IMR-90 (cell line): ENCODE measurements around the gene YY1AP1. TPM values are rescaled to one million over a fixed set of nuclear protein-coding genes. Genes with fewer than 3 reads are reported as not detected.

ENCODE experiments used
- ATAC-seq: fragments of 200-7000 bp; cut with Tn5 transposase; 2 replicates; pipeline ENCODE4 v1.9.1; 2020; ENCODE audit warnings: low read depth, mild to moderate bottlenecking, moderate library complexity
- BruUV-seq: library from RNA; stranded (reverse); fragments of 400-500 nt; replicated peaks from 2 replicates; lab custom pipeline; 2021; lab: Mats Ljungman, UMichigan
- CTCF ChIA-PET: fragments of 300-600 bp; formaldehyde crosslinking; extraction: SDS; loops from one replicate; lab custom pipeline; 2021; ENCODE audit warnings: antibody characterized with exemption; lab: Yijun Ruan, JAX
- POLR2A ChIA-PET: fragments of 300-600 bp; sonication (Branson Sonifier 250); formaldehyde crosslinking; loops from one replicate; lab custom pipeline; 2022; ENCODE audit warnings: antibody characterized with exemption; ENCODE audit not compliant: unreplicated experiment; lab: Charles Lee
- DNase-seq: peaks from one replicate; pipeline ENCODE4 v3.0.0; 2013
- H2AFZ ChIP-seq: replicated peaks from 2 replicates; pipeline ENCODE3; 2013; ENCODE audit warnings: low read length, mild to moderate bottlenecking; ENCODE audit not compliant: poor library complexity
- H2AK5ac ChIP-seq: 2 replicates; pipeline ENCODE4 v1.6.1; 2013; ENCODE audit warnings: low read depth, low read length, inconsistent platforms
- H2AK9ac ChIP-seq: replicated peaks from 2 replicates; pipeline ENCODE3; 2013; ENCODE audit warnings: mild to moderate bottlenecking, low read depth, low read length, moderate library complexity; ENCODE audit not compliant: poor library complexity
- H2BK120ac ChIP-seq: 2 replicates; pipeline ENCODE4 v1.6.1; 2013; ENCODE audit warnings: low read depth, low read length, inconsistent platforms
- H2BK15ac ChIP-seq: 3 replicates; pipeline ENCODE4 v1.6.1; 2013; ENCODE audit warnings: low read depth, low read length, inconsistent platforms
- H2BK20ac ChIP-seq: 2 replicates; pipeline ENCODE4 v1.6.1; 2013; ENCODE audit warnings: low read depth, mild to moderate bottlenecking, inconsistent platforms, low read length, moderate library complexity
- H2BK5ac ChIP-seq: 2 replicates; pipeline ENCODE4 v1.6.1; 2013; ENCODE audit warnings: mild to moderate bottlenecking, low read depth, low read length, inconsistent platforms; ENCODE audit not compliant: poor library complexity, severe bottlenecking
- H3K14ac ChIP-seq: replicated peaks from 2 replicates; pipeline ENCODE4 v1.6.1; 2013; ENCODE audit warnings: low read depth, low read length, inconsistent platforms
- H3K18ac ChIP-seq: 2 replicates; pipeline ENCODE4 v1.6.1; 2013; ENCODE audit warnings: low read depth, low read length, control low read depth
- H3K23ac ChIP-seq: 2 replicates; pipeline ENCODE4 v1.6.1; 2013; ENCODE audit warnings: low read depth, low read length, inconsistent platforms
- H3K27ac ChIP-seq: 2 replicates; pipeline ENCODE4 v1.5.1; 2013; ENCODE audit warnings: mild to moderate bottlenecking, control low read depth, low read length; ENCODE audit not compliant: insufficient read depth
- H3K27me3 ChIP-seq: 2 replicates; pipeline ENCODE4 v1.6.1; 2013; ENCODE audit warnings: low read length; ENCODE audit not compliant: control insufficient read depth, insufficient read depth
- H3K36me3 ChIP-seq: 2 replicates; pipeline ENCODE4 v1.6.1; 2013; ENCODE audit warnings: low read length, mixed read lengths; ENCODE audit not compliant: control insufficient read depth, insufficient read depth
- H3K4ac ChIP-seq: 2 replicates; pipeline ENCODE4 v1.6.1; 2013; ENCODE audit warnings: low read depth, low read length, inconsistent platforms
- H3K4me1 ChIP-seq: 2 replicates; pipeline ENCODE4 v1.6.1; 2013; ENCODE audit warnings: low read length, mixed read lengths; ENCODE audit not compliant: control insufficient read depth, insufficient read depth
- H3K4me2 ChIP-seq: 2 replicates; pipeline ENCODE4 v1.6.1; 2013; ENCODE audit warnings: low read depth, mild to moderate bottlenecking, control low read depth, low read length, moderate library complexity
- H3K4me3 ChIP-seq: 2 replicates; pipeline ENCODE4 v1.5.1; 2013; ENCODE audit warnings: low read depth, mild to moderate bottlenecking, control low read depth, low read length, moderate library complexity; ENCODE audit not compliant: insufficient read depth
- H3K56ac ChIP-seq: 2 replicates; pipeline ENCODE4 v1.6.1; 2013; ENCODE audit warnings: low read length, inconsistent platforms; ENCODE audit not compliant: insufficient read depth; ENCODE audit errors: extremely low read depth
- H3K79me1 ChIP-seq, 2 experiments: 2 replicates each; pipeline ENCODE4 v1.6.1; 2013; ENCODE audit warnings: low read length in 2 of 2, inconsistent platforms in 1 of 2, low read depth in 1 of 2
- H3K9ac ChIP-seq: 2 replicates; pipeline ENCODE4 v1.6.1; 2013; ENCODE audit warnings: low read depth, low read length, control low read depth
- H3K9me1 ChIP-seq: 2 replicates; pipeline ENCODE4 v1.6.1; 2013; ENCODE audit warnings: low read length, inconsistent platforms; ENCODE audit not compliant: insufficient read depth
- H3K9me3 ChIP-seq: 2 replicates; pipeline ENCODE4 v1.6.1; 2013; ENCODE audit warnings: low read length; ENCODE audit not compliant: control insufficient read depth, insufficient read depth
- H4K20me1 ChIP-seq: 2 replicates; pipeline ENCODE4 v1.6.1; 2013; ENCODE audit warnings: low read length, inconsistent platforms; ENCODE audit not compliant: insufficient read depth
- H4K5ac ChIP-seq: 2 replicates; pipeline ENCODE4 v1.6.1; 2013; ENCODE audit warnings: mild to moderate bottlenecking, low read depth, low read length, control low read depth
- H4K8ac ChIP-seq, 2 experiments: 2 replicates each; pipeline ENCODE4 v1.6.1; 2013; ENCODE audit warnings: low read depth in 2 of 2, low read length in 2 of 2, control low read depth in 1 of 2, inconsistent platforms in 1 of 2
- H4K91ac ChIP-seq: 2 replicates; pipeline ENCODE4 v1.6.1; 2013; ENCODE audit warnings: low read depth, low read length, inconsistent platforms; ENCODE audit not compliant: insufficient read depth
- BHLHE40 ChIP-seq: fragments of 150-350 bp; IDR thresholded peaks from 2 replicates; pipeline ENCODE4 v1.6.1; 2016; ENCODE audit warnings: mild to moderate bottlenecking, low read depth, low read length
- CEBPB ChIP-seq: IDR thresholded peaks from 2 replicates; pipeline ENCODE4 v1.6.1; 2012; ENCODE audit warnings: low read depth, low read length, improper control_type of control experiment
- CHD1 ChIP-seq: IDR thresholded peaks from 2 replicates; pipeline ENCODE4 v1.6.1; 2012; ENCODE audit warnings: low read depth, low read length, improper control_type of control experiment
- CTCF ChIP-seq: conservative IDR thresholded peaks from 2 replicates; pipeline ENCODE4 v1.5.1; 2012; ENCODE audit warnings: mild to moderate bottlenecking, low read depth, low read length, improper control_type of control experiment
- ELK1 ChIP-seq: fragments of 150-350 bp; IDR thresholded peaks from 2 replicates; pipeline ENCODE4 v1.6.1; 2016; ENCODE audit warnings: low read depth, mild to moderate bottlenecking, low read length, moderate library complexity, borderline replicate concordance
- FOS ChIP-seq: fragments of 150-350 bp; IDR thresholded peaks from 2 replicates; pipeline ENCODE4 v1.6.1; 2016; ENCODE audit warnings: low read depth, low read length
- MAFK ChIP-seq: IDR thresholded peaks from 2 replicates; pipeline ENCODE4 v1.6.1; 2012; ENCODE audit warnings: low read depth, low read length, improper control_type of control experiment
- MAZ ChIP-seq: IDR thresholded peaks from 2 replicates; pipeline ENCODE4 v1.6.1; 2012; ENCODE audit warnings: low read depth, mild to moderate bottlenecking, low read length, improper control_type of control experiment, moderate library complexity, borderline replicate concordance
- MXI1 ChIP-seq: IDR thresholded peaks from 2 replicates; pipeline ENCODE4 v1.6.1; 2012; ENCODE audit warnings: low read depth, mild to moderate bottlenecking, low read length, moderate library complexity, borderline replicate concordance
- NFE2L2 ChIP-seq: fragments of 150-350 bp; IDR thresholded peaks from 2 replicates; pipeline ENCODE4 v1.6.1; 2016; ENCODE audit warnings: low read depth, mild to moderate bottlenecking, low read length
- POLR2A ChIP-seq: IDR thresholded peaks from 2 replicates; pipeline ENCODE4 v1.6.1; 2012; ENCODE audit warnings: mild to moderate bottlenecking, low read depth, low read length
- RAD21 ChIP-seq: IDR thresholded peaks from 2 replicates; pipeline ENCODE4 v1.6.1; 2012; ENCODE audit warnings: low read length, improper control_type of control experiment
- RCOR1 ChIP-seq: IDR thresholded peaks from 2 replicates; pipeline ENCODE4 v1.6.1; 2012; ENCODE audit warnings: mild to moderate bottlenecking, low read length, improper control_type of control experiment; ENCODE audit not compliant: insufficient replicate concordance
- RFX5 ChIP-seq: IDR thresholded peaks from 2 replicates; pipeline ENCODE4 v1.8.0; 2012; ENCODE audit warnings: low read depth, mild to moderate bottlenecking, low read length, moderate library complexity
- SMC3 ChIP-seq: fragments of 150-350 bp; IDR thresholded peaks from 2 replicates; pipeline ENCODE4 v1.6.1; 2016; ENCODE audit warnings: low read depth, mild to moderate bottlenecking, antibody characterized with exemption, low read length, moderate library complexity
- USF2 ChIP-seq: fragments of 150-350 bp; IDR thresholded peaks from 2 replicates; pipeline ENCODE4 v1.6.1; 2017; ENCODE audit warnings: mild to moderate bottlenecking, antibody characterized with exemption, low read length, low read depth
- WGBS, 2 experiments: methylation state at CpG; one replicate each; pipeline versions ENCODE4 v1.1.5 to v1.1.7; 2013; ENCODE audit warnings: missing lambda C conversion rate in 2 of 2; ENCODE audit not compliant: insufficient read length in 1 of 2; ENCODE audit errors: extremely low coverage in 2 of 2; 5-methylcytosine and 5-hydroxymethylcytosine counted together
- dilution Hi-C: fragments of 300-500 bp; cut with HindIII; formaldehyde crosslinking; loops from one replicate; pipeline ENCODE4 v1.14.3; 2018; ENCODE audit warnings: low sequenced_read_pairs; ENCODE audit not compliant: unreplicated experiment
- in situ Hi-C: fragments of 300-500 bp; cut with MboI; formaldehyde crosslinking; loops from 3 replicates; pipeline ENCODE4 v1.14.3; 2019; ENCODE audit warnings: low sequenced_read_pairs, inconsistent platforms, mixed read lengths
- intact Hi-C: fragments of 100-400 bp; cut with micrococcal nuclease; formaldehyde crosslinking; loops from 2 replicates; pipeline ENCODE4 v1.10.0; 2022
- polyA plus RNA-seq, 3 experiments: library from polyadenylated mRNA; depleted of rRNA; stranded (reverse); fragments of >200 nt; gene quantifications; 2 replicates each; pipeline ENCODE4 v1.2.3, GENCODE V29; 2012; ENCODE audit warnings: low replicate concordance in 1 of 3
- total RNA-seq: library from RNA; depleted of rRNA; stranded (reverse); fragments of >200 nt; gene quantifications from 2 replicates; pipeline ENCODE4 v1.2.3, GENCODE V29; 2012

YY1AP1 gene
- total and polyA plus RNA-seq, 2 of the 4 experiments (the other 2 are of a cell fraction): 31.5 to 52.6 TPM

- Histone ChIP-seq H2BK15ac (no peak overlapping the region), H3K79me1 (no peaks in the 10 kb centered on the region), H4K91ac (no peak overlapping the region), H3K36me3 (no peaks in the 10 kb centered on the region), H3K23ac (no peak overlapping the region), H2AFZ (no peak overlapping the region), H2BK120ac (no peak overlapping the region), H4K20me1 (no peaks in the 10 kb centered on the region), H2BK20ac (no peak overlapping the region), H3K4me2 (no peak overlapping the region), H3K9me3 (peaks cover 8% of the 10 kb centered on the region), H3K56ac (no peak overlapping the region), H4K5ac (no peak overlapping the region), H3K27me3 (no peaks in the 10 kb centered on the region; the same call in 1 of the 2 replicates), H3K9ac (no peak overlapping the region), H3K9me1 (no peaks in the 10 kb centered on the region), H3K18ac (no peak overlapping the region), H3K4ac (no peak overlapping the region), H3K14ac (no peak overlapping the region), H4K8ac (no peak overlapping the region), H3K4me3 (no peak overlapping the region), H2AK9ac (no peak overlapping the region), H3K27ac (no peak overlapping the region), H2AK5ac (no peak overlapping the region), H3K4me1 (no peaks in the 10 kb centered on the region), H2BK5ac (no peak overlapping the region)
- WGBS, 2 experiments: no CpG with 5 or more reads among the region's 1 CpG
- intact Hi-C loops: no loop called here
- no peak for ATAC-seq
- in situ Hi-C loops: no loop called here
- TF ChIP-seq ELK1: no peak
- no peak for TF ChIP-seq NFE2L2
- TF ChIP-seq FOS: no peak
- TF ChIP-seq MXI1: no peak
- no peak for TF ChIP-seq RAD21
- TF ChIP-seq MAFK: no peak
- no peak for TF ChIP-seq USF2
- no peak for TF ChIP-seq RCOR1
- TF ChIP-seq BHLHE40: no peak
- TF ChIP-seq CEBPB: no peak
- TF ChIP-seq CHD1: no peak
- no peak for TF ChIP-seq SMC3
- no peak for TF ChIP-seq MAZ
- TF ChIP-seq CTCF: no peak
- TF ChIP-seq RFX5: no peak
- TF ChIP-seq POLR2A: no peak
- dilution Hi-C loops: no loop called here
- no peak for DNase-seq
- ChIA-PET CTCF (no interaction called here), POLR2A (no interaction called here)
- no TSS peak for BruUV-seq
Observed at GRCh38 chr1:155623357-155623756, 65.2 kb downstream of the YY1AP1 start.
